Small intestine (tissue), 16 donors: ENCODE results near the gene EVI2B. TPM values are rescaled to one million over a fixed set of nuclear protein-coding genes. Genes with fewer than 3 reads are reported as not detected.
"Not testable (repeated sequence)": the region's sequence is repeated elsewhere in the genome, so short reads cannot be mapped to it uniquely, and the experiment has no call there.

ENCODE experiments used
- DNase-seq, 2 donors: peaks; one replicate each; pipeline versions ENCODE4 v3.0.0 to v3.0.0-alpha.2; 2013
- FAIRE-seq: peaks from 2 replicates; lab custom pipeline; 2012; peaks lifted over from hg19 to GRCh38; lab: Jason Lieb, UNC
- H3K27ac ChIP-seq, 3 donors: one replicate each; pipeline ENCODE4 v1.5.1; 2013; ENCODE audit warnings: low read length in 2 of 3, mild to moderate bottlenecking in 2 of 3, control low read depth in 1 of 3, inconsistent platforms in 1 of 3, low read depth in 1 of 3, moderate library complexity in 1 of 3
- H3K27me3 ChIP-seq, 3 donors: one replicate each; pipeline ENCODE4 v1.6.1; 2013; ENCODE audit warnings: low read length in 3 of 3, inconsistent platforms in 1 of 3; ENCODE audit not compliant: control insufficient read depth in 3 of 3, insufficient read depth in 3 of 3
- H3K36me3 ChIP-seq, 3 donors: one replicate each; pipeline ENCODE4 v1.6.1; 2013; ENCODE audit warnings: low read length in 3 of 3, inconsistent platforms in 1 of 3, low read depth in 1 of 3, mild to moderate bottlenecking in 1 of 3, moderate library complexity in 1 of 3; ENCODE audit not compliant: control insufficient read depth in 3 of 3, insufficient read depth in 2 of 3
- H3K4me1 ChIP-seq, 3 donors: one replicate each; pipeline ENCODE4 v1.6.1; 2013; ENCODE audit warnings: low read length in 2 of 3, inconsistent platforms in 1 of 3, low read depth in 1 of 3, mild to moderate bottlenecking in 1 of 3, moderate library complexity in 1 of 3; ENCODE audit not compliant: control insufficient read depth in 3 of 3, insufficient read depth in 2 of 3
- H3K4me3 ChIP-seq, 3 donors: one replicate each; pipeline ENCODE4 v1.5.1; 2013; ENCODE audit warnings: low read length in 3 of 3, control low read depth in 1 of 3, inconsistent platforms in 1 of 3, low read depth in 1 of 3, mild to moderate bottlenecking in 1 of 3, moderate library complexity in 1 of 3
- H3K9me3 ChIP-seq, 2 donors: one replicate each; pipeline ENCODE4 v1.6.1; 2013; ENCODE audit warnings: low read depth in 1 of 2, low read length in 1 of 2; ENCODE audit not compliant: control insufficient read depth in 2 of 2, insufficient read depth in 1 of 2
- WGBS, 3 donors: extraction: QIAGEN DNeasy Blood & Tissue Kit; methylation state at CpG; one replicate each; pipeline ENCODE4 v1.1.7; 2013; 5-methylcytosine and 5-hydroxymethylcytosine counted together
- long read RNA-seq, 10 donors: transcript quantifications; one replicate each; lab custom pipeline, GENCODE V29; 2026
- polyA plus RNA-seq, 4 donors: library from polyadenylated mRNA; stranded (reverse) in 3 of 4; unstranded in 1 of 4; fragments of 200-250 nt in 3 of 4; fragments of 120-200 nt in 1 of 4; gene quantifications; one replicate each; pipeline versions ENCODE4 v1.2.1 to v1.2.3, GENCODE V29; 2013
- donor health status: healthy with polysubstance abuse.
- donor health status: control.
- donor health status: control.
- donor health status: Bipolar disorder and iron deficiency.
- donor health status: healthy.

The EVI2B gene
- 10 to 100 TPM in 1 of 4 donors, 1 to 10 TPM in 3; 1.1 to 20.5 (median 7.3) TPM for polyA plus RNA-seq
- long read RNA-seq, donor 1, result 0 reads
- long read RNA-seq, donor 2, partial matches to known transcripts, result 0 of 4 reads
- long read RNA-seq, donor 2, other reads (novel, unspliced or antisense), result 0 of 4 reads
- long read RNA-seq, donor 3, transcript EVI2B-201 (2 exons, 1,999 nt), result major isoform, 5 of 5 reads
- long read RNA-seq, donor 3, partial matches to known transcripts, result 0 of 5 reads
- long read RNA-seq, donor 3, other reads (novel, unspliced or antisense), result 0 of 5 reads
- long read RNA-seq, donor 4, result 0 reads
- long read RNA-seq, donor 5, result 0 reads
- long read RNA-seq, donor 6, partial matches to known transcripts, result 0 of 3 reads
- long read RNA-seq, donor 6, other reads (novel, unspliced or antisense), result 0 of 3 reads
- long read RNA-seq, donor 7, partial matches to known transcripts, result 0 of 2 reads
- long read RNA-seq, donor 7, other reads (novel, unspliced or antisense), result 0 of 2 reads
- long read RNA-seq, donor 8, partial matches to known transcripts, result 0 of 2 reads
- long read RNA-seq, donor 8, other reads (novel, unspliced or antisense), result 0 of 2 reads
- long read RNA-seq, donor 9, result 0 reads
- long read RNA-seq, donor 10, result 0 reads

- peak in 1 of 2 donors; percentile 72 for DNase-seq
- H3K36me3 ChIP-seq, result no peaks in the 10 kb centered on the region
- WGBS, 3 donors, result 42 to 56% (median 47%) methylated on average over 3 of the region's 3 CpGs
- H3K4me3 ChIP-seq, result peak within 1 kb of the TSS in 2 of 3 donors; percentile 19 to 23
- no peaks in the 10 kb centered on the region for H3K27me3 ChIP-seq
- no peaks in the 10 kb centered on the region for H3K9me3 ChIP-seq
- FAIRE-seq, result peak; percentile 82
- H3K4me1 ChIP-seq, result no peaks in the 10 kb centered on the region
- peak within 1 kb of the TSS; percentile 9 to 90 (median 32) for H3K27ac ChIP-seq
These were observed at the start of gene EVI2B for GRCh38 chr17:31313982-31314781. EVI2B (minus strand) TSS chr17:31314054; CDS start chr17:31305609, 8,445 bp downstream.

GRCh38 chr17:31357839-31358394 lies 44.1 kb upstream of the EVI2B start:
- H3K27me3 ChIP-seq, result no peaks in the 10 kb centered on the region
- no peak overlapping the region for H3K4me3 ChIP-seq
- H3K9me3 ChIP-seq, result no peaks in the 10 kb centered on the region
- no peak overlapping the region for H3K27ac ChIP-seq
- no peak for FAIRE-seq
- WGBS, 3 donors, result 69 to 88% (median 73%) methylated on average over 3 of the region's 3 CpGs
- H3K36me3 ChIP-seq, result peaks cover 4 to 12% (median 5%) of the 10 kb centered on the region in 3 donors
- peaks cover 0 to 2% (median 0%) of the 10 kb centered on the region in 3 donors for H3K4me1 ChIP-seq
- DNase-seq, result no peak

GRCh38 chr17:31357091-31357490 lies 43.2 kb upstream of the EVI2B start:
- 74 to 84% (median 81%) methylated on average over 2 of the region's 2 CpGs for WGBS, 3 donors
- Histone ChIP-seq H3K27ac (no peak overlapping the region), H3K4me1 (peaks cover 0 to 2% (median 0%) of the 10 kb centered on the region in 3 donors), H3K27me3 (no peaks in the 10 kb centered on the region), H3K4me3 (no peak overlapping the region), H3K36me3 (peaks cover 7 to 16% (median 8%) of the 10 kb centered on the region in 3 donors), H3K9me3 (no peaks in the 10 kb centered on the region)
- no peak for DNase-seq
- no peak for FAIRE-seq

GRCh38 chr17:31355935-31356334 lies 42.1 kb upstream of the EVI2B start:
- Histone ChIP-seq H3K4me3 (no peak overlapping the region), H3K9me3 (no peaks in the 10 kb centered on the region), H3K27ac (no peak overlapping the region), H3K36me3 (peaks cover 4 to 14% (median 8%) of the 10 kb centered on the region in 3 donors), H3K4me1 (peaks cover 0 to 2% (median 0%) of the 10 kb centered on the region in 3 donors), H3K27me3 (no peaks in the 10 kb centered on the region)
- no peak for FAIRE-seq
- peak in 1 of 2 donors; percentile 78 for DNase-seq
- 10 to 53% (median 43%) methylated on average over 1 of the region's 1 CpG for WGBS, 3 donors

- Histone ChIP-seq H3K9me3 (no peaks in the 10 kb centered on the region), H3K4me1 (no peaks in the 10 kb centered on the region), H3K27ac (no peak overlapping the region), H3K27me3 (no peaks in the 10 kb centered on the region), H3K36me3 (peaks cover 4 to 18% (median 11%) of the 10 kb centered on the region in 3 donors), H3K4me3 (no peak overlapping the region)
- no peak for FAIRE-seq
- no peak for DNase-seq
These were observed 35.6 kb upstream of the EVI2B start for GRCh38 chr17:31349454-31349853.

GRCh38 chr17:31345191-31345747 lies 31.4 kb upstream of the EVI2B start:
- not testable (repeated sequence) for H3K27me3 ChIP-seq, DNase-seq, H3K27ac ChIP-seq, H3K4me1 ChIP-seq, H3K9me3 ChIP-seq, FAIRE-seq, H3K4me3 ChIP-seq
- H3K36me3 ChIP-seq, result peaks cover 0 to 25% (median 11%) of the 10 kb centered on the region in 3 donors
- WGBS, 3 donors, result 92 to 98% (median 94%) methylated on average over 11 to 21 of the region's 34 CpGs

- H3K4me1 ChIP-seq, result no peaks in the 10 kb centered on the region
- H3K36me3 ChIP-seq, result peaks cover 0 to 30% (median 8%) of the 10 kb centered on the region in 3 donors
- no peak overlapping the region for H3K4me3 ChIP-seq
- 92 to 94% (median 93%) methylated on average over 6 of the region's 6 CpGs for WGBS, 3 donors
- H3K9me3 ChIP-seq, result no peaks in the 10 kb centered on the region
- H3K27ac ChIP-seq, result no peak overlapping the region
- no peak for DNase-seq
- no peaks in the 10 kb centered on the region for H3K27me3 ChIP-seq
- no peak for FAIRE-seq
These were observed 26.2 kb upstream of the EVI2B start for GRCh38 chr17:31339906-31340661.
